ENCODE results near the gene DGKB. TPM values are rescaled to one million over a fixed set of nuclear protein-coding genes. Genes with fewer than 3 reads are reported as not detected.

DGKB gene
- polyA plus RNA-seq, 12 donors: 0.47 to 2.2 (median 0.82) TPM; not detected in 2

DNA sequence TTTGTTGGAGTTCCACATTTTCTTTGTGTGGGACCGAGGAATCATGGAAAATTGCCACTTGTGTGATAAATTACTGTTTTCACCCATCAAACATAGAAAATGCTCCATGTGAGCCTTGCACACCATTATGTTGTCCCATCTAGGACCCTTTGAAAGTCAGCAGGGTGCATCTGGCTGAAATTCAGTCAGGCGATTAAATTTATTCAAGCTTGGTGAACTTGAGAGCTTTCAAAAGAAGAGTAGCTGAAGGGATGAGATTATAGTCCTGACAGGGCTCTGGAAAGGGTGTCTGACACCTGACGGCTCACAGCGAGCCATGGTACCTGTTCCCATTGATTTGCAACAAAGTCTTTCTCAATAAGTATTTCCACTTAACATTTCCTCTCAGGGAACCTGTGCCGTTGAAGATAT, 513.4 kb downstream of the DGKB start:
- no peak for DNase-seq

DNA sequence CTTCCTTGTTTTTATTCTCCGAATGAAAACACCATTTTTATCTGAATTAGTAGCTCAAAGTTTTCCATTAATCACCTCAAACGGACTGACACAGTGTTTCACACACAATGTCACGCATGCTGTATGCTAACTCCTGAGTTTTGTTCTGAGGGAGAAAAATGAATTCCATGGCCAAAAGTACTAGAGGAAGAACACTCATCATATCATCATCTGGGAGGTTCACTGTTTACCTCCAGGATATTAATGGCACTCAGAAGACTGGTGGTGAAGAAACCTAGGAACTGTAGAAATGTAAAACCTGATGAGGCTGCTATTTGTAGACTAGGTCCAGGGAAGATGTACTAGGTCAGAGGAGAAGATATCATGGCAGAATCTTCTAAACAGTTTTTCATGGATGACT, 517.5 kb downstream of the DGKB start:
- DNase-seq: no peak

DNA sequence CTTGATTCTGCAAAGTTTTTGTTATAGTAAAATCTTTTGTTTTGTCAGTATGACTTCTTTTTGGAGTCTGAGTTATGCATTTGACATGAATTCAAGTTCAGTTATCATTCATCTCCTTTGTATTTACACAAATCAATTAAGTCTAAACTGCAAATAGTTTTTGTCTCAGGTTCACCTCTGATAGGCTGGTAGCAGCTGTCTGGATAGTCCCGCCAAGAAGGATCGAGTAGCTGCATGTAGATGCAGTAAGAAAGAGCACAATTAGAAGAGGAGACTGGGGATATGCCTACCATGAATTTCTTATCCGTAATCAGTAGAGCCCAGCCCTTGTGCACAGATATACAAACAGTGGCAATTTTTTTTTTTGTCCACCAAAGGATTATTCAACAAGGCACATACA, 520.6 kb downstream of the DGKB start:
- DNase-seq: no peak

DNA sequence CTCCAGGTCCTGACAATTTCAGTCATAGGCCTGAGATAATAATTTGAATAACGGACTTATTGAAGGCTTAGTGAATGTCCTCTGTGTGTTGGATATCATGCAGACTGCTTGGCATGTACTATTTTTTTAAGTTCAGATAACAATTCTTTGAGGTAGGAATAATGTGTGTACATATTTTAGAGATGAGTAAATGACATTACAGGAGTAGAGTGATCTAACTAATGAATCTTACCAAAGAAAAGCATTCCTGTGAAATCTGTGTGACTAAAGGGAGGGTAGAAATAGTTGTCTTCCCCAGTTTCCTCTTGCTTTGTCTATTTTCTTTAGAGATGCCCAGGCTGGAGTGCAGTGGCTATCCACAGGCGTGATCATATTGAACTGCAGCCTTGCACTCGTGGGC, 521.2 kb downstream of the DGKB start:
- DNase-seq: no peak

DNA sequence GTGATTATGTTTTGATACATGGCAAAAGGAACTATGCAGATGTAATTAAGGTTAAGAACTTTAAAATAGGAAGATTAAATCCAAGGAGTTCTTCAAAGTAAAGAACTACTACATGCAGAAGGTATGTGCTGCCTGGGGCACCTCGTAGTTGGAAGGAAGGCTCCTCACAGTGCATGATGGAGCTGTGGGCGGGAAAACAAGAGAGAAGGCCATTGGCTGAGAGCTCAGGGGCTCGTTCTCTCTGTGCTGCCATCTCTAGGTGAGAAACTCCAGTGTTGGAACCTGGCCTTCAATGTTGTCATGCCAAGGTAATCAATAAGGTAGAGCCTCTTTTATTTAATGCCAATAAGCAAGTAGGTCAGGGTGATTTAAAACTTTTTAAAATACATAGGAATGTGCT, 521.7 kb downstream of the DGKB start:
- DNase-seq: no peak

DNA sequence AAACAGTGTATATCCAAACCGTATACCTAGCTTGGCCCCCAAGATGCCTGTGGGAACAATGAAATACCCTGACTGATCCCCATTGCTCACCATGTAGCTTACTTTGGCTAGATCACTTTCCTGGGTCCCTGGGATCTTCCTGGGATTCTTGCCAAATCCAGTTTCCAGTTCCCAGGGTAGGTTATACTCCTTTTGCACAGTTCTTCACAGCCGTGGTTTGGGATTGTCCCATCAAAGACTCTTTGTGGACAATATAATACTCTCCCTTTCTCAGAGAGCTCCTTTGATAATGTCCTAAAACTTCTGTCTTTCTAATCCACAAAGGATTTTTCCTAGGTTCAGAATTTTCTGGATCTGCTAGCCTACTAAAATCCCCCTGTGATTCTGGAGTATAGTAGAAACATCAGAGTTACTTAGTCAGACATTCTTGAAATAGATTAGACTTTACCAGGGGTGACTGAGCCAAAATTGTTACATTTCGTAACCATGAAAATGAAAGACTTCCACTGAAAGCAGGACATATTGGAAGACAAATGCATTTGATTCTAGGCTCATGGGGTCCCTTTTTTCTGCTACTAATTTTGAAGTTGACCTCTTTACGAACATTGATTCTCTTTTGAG, 524.8 kb downstream of the DGKB start:
- no peak for DNase-seq

DNA sequence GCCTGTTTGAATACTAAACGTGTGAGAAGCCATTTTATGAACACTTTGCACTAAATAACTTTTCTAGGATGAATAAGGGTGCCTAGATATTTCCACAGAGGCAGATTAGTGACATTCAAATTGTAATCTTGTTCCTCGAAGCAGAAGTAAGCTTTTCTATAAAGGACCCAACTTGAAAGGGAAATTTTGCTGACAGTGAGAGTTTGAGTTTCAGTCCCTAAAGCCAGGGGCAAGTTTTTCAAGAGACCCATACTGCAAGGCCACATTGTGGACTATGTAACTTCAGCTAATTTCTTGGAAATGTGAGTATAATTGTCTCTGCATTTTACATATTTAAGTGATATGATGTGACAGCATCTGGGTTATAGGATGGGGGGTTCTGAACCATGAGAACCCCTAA, 525.8 kb downstream of the DGKB start:
- no peak for DNase-seq

DNA sequence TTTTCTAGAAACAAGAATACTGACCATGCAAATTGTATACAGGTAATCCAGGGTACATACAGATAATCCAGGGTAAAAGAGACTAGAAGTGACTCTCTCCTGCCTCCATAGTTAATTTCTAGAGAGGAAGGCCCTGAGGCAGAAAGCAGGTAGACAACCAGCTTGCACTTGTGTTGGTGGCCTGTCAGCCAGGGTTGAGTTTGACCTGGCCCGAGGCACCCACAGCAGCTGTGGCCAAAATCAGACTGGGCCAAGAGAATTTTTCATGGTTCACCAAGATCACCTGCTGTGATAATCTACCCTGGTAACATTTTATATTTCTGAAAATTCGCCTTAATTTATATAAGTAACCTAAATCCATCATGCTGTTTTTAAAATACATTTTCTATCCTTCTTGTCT, 526.6 kb downstream of the DGKB start:
- DNase-seq: no peak

DNA sequence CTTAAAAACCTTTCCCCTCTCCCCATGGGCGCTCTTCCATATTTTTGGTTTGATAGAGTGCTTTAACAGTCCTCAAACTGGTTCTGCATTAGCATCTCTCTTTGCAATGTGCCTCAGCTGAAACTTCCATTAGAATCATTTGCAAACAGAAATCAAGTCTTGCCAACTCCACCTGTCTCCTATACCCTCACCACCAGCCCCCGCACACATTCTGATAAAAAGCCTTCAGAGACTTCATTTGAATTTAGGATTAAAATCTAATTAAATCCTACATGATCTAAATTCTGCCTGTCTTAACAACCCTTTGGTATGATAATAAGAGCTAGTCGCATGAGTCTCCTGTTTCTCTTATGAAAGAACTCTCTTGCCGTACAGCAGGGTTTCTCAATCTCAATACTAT, 528.2 kb downstream of the DGKB start:
- no peak for DNase-seq

DNA sequence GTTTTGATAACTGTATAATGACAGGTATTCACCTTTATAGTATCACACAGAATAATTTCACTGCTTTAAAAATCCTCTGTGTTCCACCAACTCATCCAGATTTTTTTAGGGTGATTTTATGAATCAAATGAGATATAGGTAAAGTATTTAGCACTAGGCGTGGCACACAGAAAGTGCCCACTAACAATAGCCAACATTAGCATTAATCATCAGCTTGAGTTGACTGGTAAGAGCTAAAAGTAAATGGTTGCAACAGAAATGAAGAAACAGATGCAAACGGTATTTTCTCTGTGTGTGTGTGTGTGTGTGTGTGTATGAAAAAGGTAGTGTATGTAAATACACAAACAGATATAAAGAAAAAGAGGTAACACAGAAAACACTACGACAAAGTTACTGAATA, 534.3 kb downstream of the DGKB start:
- DNase-seq: no peak

DNA sequence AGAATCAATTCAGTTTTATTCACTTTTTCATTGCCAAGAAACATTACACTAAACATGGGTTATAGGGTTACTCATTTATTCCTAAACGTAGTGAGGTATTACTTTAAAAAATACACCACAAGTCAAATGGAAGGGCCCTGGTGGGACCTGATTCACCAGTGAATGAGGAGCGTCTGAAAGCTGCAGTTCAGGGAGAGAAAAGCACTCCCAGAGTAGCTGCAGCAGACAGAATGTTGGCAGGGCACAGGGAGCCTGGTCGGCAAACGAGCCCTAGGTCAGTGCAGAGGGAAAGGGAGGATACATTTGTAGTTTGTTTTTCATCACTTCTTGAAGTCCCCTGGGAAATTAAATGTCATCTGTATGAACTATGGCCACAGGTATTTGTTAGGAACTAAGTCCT, 551.4 kb downstream of the DGKB start:
- no peak for DNase-seq

DNA sequence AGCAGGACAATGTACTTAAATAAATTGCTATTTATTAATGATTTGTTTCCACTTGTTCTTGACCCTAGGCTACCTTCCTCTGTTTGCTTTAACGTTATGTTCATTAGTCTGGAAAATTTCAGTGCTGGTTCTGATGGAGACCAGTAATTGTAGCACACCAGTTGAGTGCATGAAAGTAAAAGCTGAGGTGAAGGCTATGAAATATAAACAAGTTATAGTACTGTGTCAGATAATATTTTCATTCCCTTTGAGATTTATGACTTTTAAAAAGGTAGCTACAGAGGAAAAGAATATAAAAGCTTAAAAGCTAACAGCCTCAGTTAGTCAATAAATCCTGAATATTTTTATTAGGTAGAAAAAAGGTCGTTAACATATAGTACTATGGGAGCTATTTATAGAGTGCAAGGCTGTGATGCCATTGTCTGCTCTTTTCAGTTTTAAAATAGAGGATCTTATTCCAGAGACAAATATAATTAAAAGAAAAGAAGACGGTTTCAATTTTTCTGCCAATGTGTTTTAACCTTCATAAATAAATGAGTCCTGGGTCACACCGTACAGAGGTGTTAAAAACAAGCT, 561.3 kb downstream of the DGKB start:
- DNase-seq: no peak

DNA sequence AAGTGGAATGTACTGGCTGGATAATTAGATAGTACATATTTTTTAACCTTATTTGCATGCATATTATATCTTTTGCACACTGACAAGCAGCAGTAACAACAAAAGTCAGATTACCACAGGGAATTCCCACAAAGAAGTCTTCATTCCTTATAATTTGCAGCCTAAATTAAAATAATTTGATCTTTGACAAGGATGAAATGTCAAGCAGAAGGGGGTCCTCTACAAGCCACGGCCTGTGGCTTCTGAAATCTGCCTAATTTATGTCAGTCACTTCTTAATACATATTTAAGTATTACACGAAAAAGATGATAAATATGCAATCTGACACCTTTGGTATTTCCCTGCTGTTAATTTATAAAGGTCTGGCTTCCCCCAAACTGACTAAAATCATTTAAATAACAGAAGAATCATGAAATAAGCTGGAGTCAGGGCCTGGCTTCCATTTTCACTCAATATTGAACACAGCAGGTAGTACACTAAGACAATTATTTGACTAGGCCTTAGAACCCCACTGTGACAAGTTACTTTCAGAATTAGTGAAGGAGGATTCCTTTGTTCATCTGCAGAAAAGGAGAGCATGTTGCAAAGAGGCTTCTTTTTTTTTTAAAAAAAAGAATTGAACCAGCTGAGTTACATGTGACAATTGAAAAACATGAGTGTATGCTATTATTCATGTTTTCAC, 562.0 kb downstream of the DGKB start:
- DNase-seq: no peak

DNA sequence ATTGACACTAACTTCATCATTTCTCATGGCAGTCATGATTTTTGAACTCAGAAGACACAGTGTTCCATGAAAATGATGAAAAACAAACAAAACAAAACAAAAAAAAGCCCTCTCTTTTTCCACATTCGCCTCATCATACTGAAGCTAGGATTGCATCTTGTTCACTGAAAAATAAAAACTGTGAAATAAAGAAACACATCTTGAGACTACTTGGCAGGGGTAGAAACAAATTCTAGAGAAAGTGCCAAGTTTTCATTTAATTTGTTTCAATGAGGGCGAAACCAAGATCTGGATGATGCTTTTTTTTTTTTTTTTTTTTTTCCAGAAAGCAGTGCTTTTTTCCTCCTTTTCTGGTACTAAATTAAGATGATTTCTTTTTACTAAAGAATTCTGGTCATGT, 562.7 kb downstream of the DGKB start:
- no peak for DNase-seq

DNA sequence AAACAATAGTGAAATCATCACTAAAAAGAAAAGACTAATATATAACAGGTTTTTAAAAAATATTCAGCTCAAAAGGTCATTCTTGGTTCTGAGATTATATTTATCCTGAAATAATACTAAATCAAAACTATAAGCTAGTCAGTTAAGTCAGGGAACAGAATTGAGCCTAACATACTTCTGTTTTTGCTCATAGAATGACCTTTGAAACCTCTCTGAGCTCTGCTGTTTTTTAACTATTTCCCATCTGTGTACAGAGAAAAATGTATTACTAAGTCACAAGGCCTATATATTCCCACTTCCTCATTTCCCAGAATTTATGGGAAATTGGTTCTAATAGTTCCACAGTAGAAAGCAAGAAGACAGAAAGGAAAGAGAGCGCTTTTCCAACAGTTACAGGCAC, 566.3 kb downstream of the DGKB start:
- DNase-seq: no peak

DNA sequence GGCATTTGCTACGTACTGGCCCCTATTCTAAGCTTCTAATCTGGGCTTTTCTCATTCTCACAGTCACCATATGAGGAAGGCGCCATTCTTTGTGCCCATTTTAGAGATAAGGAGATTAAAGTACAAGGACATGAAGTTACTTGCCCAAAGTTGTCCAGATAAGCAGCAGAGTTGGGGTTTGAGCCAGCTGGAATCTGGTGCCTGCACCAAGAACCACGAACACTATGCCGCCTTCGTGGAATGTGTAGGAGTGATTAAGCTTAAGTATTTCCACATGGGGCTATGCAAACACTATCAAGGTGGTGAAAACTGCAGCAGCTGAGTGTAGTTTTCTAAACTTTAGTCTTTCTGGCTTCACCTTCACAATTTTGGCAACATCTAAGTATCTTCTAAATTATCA, 570.4 kb downstream of the DGKB start:
- DNase-seq: no peak

DNA sequence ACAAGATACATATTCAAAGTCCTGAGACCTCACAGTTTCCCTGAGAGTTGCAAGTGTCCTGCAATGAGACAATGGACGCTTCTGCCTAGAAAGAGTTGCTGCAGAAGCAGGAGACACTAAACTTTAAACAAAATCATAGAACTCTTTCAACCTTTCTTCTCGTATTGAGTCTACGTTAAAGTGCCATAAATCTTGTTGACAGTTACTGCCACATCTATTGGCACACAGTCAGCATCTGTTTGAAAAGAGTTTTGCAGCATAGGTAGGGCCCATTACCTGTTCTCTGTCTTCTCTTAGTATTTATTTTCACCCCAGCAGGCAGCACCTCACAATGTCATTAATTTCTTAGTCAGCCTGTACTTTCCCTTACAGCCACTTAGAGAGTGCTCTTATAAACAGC, 577.8 kb downstream of the DGKB start:
- DNase-seq: no peak

DNA sequence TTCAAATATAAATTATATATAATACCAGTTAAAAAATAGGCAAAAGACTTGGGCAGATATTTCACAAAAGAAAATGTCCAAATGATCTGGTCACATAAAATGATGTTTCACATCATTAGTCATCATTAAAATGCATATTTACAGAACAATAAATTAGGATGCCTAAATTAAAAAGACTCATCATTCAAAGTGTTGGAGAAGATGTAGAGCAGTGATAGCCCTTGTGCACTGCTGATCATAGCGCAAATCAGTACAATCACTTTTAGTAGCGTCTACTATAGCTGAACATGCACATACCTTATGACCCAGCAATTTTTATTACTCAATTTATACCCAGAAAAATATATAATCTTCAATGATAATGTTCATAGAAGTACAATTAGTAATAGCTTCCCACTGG, 579.8 kb downstream of the DGKB start:
- no peak for DNase-seq

DNA sequence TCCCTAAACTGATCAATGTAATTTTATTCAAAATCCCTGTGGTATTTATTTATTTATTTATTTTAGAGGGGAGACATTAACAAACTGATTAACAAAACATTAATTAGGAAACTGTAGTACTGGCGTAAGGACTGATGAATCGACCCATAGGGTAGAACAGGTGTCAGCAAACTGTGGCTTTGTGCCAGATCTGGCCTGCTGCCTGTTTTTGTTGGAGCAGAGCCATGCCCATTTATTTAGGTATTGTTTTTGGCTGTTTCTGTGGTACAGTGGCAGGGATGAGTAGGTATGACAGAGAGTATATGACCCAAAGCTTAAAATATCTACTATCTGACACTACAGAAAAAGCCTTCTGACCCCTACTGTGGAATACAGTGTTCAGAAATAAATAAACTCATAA, 580.6 kb downstream of the DGKB start:
- DNase-seq: no peak

DNA sequence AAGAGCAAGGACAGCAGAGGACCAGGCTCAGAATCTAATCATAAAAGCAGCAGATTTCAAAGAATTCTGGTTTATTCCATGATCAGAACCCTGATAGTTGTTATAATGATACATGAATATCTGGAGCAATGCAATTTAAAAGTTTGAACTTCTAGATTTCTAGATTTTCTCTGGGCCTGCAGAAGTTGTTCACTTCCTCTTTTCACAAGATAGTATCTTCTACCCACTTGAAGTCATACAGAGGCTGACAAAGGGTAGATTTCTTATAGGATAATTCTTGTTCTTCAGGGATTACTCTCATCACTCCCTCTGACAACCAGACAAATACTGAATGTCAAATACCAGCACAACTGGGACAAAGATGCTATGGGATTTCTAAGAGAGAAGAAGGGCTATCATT, 593.1 kb downstream of the DGKB start:
- DNase-seq: no peak

DNA sequence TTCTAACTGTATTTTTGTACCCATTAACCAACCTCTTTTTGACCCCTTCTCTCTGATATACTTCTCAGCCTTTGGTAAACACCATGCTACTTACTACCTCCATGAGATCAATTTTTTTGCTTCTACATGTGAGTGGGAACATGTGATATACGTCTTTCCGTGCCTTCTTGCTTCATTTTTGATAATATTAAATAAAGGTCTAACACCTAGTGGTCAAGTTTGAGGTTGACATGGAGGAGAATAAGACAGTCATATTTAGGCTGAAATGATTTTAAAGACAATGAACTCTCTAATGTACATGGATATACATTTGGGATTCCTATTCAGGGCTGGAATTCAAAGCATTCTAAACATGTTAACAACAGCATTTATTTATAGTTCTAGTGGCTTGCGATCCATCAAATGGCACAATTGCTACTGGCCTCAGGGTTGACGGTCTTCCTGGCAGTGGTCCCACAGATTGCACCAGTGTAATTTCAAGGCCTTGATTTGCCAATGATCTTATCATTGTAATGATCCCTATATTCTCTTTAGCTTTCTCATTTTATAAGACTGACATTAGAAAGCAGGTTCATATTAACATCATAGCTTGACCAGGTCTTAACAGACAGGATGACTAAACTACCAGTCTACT, 597.2 kb downstream of the DGKB start:
- DNase-seq: no peak

DNA sequence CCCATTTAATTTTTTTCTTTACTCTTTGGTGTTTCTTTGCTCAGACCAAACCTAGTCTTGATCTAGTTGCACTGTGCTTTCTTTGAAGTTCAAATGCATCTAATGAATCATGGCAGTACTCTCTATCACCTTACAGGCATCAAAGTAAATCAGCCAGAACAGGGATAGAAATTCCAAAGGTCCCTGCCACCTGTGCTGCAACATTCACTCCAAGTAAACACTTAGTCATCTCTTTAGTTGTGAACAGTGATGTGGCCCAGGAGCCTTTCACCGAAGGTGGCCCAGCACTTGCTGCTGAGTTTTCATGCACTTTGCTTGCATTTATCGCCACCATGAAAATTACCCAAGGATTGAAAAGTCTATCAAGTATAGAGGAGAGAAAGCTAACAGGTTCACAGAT, 599.0 kb downstream of the DGKB start:
- DNase-seq: no peak

DNA sequence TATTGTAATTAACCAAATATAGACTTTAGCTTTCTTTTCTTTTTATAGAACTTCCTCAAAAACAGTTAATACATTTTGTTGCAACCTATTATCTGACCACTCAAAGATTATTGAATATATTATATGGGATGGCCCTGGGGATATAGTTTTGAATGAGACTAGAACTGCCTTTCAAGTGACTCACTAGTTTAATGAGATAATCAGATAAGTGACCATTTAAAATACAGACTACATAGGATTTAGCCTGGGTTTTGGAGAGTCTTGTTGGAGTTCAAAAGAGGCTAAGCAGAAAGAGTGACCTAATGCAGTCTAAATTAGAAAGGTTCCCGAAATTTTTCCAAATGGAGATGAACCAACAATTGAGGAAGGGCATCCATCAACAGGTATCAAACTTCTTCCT, 607.9 kb downstream of the DGKB start:
- no peak for DNase-seq

Data from muscle of arm (tissue), 12 donors.